ENCODE data around the gene HIPK1.
A peak's percentile ranks its signal among the peaks of the same experiment; 100 is the strongest.
"Not testable (repeated sequence)": the region's sequence is repeated elsewhere in the genome, so short reads cannot be mapped to it uniquely, and the experiment has no call there.

The HIPK1 gene

DNA sequence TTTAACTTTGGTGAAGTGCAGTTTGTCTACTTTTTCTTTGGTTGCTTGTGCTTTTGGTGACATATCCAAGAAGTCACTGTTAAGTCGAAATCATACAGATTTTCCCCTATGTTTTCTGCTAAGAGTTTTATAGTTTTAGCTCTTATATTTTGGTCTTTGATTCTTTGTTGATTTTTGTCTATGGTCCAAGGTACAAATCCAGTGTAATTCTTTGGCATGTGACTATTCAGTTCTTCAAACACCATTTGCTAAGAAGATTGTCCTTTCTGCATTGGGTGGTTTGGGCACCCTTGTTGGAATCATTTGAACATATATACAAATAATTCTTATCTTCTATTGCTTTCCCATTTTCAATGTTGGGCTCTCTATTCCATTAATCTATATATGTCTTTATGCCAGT is 16.2 kb downstream of the HIPK1 start:
- DNase-seq: no peak

DNA sequence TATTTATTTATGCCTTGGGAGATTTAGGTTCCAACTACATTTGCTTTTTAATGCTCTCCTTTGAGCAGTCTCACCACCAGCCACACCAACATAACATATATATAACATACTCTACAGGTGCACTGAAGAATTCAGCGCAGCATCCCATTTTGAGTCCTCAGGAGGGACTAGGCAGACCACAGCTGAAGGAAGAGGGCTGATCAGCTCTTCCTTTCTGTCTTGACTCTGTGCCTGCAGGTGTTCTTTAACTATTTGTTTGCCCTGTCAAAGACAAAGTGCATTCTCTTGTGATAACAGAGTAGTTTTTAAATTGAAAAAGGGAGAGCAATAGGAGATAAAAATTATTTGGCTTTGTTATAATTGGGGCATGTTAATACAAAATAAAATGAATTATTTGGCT is 17.0 kb downstream of the HIPK1 start:
- no peak for DNase-seq

DNA sequence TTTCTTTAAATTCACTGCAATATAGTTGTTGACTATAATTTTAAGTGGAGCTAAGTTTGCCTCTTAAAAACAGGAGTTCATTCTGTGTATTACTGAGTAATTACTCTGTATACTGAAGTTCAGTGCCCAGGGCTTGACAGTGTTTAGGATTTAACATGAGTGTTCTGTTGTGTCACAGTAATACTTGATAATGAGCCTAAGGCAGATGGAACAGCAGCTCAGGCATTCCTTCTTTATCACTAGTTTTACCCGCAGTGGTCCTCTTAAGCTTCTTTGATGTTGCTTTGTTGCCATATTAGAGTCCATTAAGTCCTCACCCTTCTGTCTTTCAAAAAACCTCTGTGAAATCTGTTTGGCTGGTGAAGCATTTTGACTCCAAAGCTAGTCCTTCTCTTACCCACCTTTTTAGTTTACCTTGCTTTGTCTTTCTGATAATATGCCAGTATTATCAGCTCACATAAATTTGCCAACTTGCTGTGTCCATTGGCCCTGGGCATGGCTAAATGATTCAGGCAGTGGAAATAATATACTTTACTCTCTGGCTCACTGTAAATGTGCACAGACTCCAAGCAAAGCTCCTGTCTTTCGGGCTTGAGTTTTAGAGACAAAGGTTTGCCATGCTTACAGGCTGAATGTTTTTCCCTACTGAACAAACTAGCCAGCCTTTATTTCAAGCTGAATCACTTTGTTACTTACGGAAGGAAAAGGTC is 17.7 kb downstream of the HIPK1 start:
- no peak for DNase-seq

DNA sequence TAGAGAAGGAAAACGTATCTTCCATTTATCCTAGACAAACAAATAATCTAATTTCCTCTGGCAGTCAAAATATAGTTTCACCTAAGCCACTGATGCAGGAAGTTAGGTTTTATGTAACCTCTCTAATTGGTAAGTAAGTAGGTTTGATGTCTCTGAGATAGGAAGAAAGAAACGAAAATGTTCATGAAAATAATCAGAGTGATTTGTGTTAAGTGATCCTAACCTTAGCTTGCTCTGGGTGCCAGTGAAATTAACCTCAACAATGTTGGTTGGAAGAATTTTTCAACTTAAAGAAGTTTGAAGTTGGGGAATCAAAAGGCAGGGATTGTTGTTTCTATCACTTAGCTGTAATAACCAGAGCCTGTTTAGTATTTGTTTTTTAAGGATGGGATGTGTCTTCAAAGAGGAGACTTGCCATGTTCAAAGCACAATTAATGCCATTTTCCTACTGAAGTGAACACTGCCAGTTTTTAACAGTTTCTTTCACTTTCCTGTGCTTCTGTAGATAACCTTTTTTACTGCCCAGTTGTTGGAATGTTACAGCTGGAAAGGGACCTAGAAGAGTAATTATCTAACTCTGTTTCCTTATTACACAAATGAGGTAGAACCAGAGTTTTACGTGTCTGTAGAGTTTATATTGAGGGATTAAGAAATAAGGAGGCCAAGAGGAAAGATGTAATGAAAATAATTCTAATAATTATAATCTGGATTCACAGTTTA is 18.4 kb downstream of the HIPK1 start:
- no peak for DNase-seq

DNA sequence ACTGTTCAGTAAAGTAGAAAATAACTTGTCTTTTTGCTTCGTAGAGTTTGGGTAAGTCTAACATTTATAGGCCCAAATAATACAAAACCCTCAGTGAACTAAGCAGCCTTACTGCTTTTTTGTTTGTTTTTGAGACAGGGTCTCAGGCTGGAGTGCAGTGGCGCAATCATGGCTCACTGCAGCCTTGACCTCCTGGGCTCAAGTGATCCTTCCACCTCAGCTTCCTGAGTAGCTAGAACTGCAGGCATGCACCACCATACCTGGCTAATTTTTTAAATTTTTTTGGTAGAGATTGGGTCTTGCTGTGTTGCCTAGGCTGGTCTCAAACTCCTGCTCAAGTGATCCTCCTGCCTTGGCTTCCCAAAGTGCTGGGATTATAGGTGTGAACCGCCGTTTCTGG is 19.0 kb downstream of the HIPK1 start:
- not testable (repeated sequence) for DNase-seq

DNA sequence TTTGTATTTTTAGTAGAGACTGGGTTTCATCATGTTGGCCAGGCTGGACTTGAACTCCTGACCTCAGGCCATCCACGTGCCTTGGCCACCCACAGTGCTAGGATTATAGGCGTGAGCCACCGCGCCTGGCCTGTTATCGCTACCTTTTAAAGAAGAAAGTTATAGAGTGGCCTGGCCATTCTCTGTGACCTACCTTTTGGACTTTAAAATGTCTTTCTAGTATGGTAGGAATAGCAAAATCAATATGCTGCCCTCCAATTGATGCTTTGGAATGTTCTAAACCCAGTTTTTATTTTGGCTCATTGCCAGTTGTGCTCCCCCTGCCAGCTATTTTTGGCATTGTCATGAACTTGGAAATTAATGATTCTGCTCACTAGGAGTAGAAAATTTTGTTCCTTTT is 19.9 kb downstream of the HIPK1 start:
- DNase-seq: no peak

DNA sequence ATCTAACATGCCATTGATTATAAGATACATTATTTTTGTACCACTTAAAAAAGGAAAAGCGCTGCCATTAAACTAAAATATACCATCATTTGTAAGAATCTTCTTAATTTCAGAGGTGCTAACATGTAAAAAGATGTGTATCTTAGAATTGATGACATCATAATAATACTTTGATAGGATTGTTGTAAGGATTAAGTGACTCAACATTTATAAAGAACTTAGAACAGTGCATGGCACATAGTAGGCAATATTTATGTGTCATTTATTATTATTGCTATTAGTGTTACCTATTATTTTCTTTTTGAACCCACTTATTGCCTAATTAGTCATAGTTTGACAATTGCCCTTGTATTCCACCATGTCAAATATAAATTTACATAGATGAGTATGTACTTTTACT is 21.8 kb downstream of the HIPK1 start:
- DNase-seq: no peak

DNA sequence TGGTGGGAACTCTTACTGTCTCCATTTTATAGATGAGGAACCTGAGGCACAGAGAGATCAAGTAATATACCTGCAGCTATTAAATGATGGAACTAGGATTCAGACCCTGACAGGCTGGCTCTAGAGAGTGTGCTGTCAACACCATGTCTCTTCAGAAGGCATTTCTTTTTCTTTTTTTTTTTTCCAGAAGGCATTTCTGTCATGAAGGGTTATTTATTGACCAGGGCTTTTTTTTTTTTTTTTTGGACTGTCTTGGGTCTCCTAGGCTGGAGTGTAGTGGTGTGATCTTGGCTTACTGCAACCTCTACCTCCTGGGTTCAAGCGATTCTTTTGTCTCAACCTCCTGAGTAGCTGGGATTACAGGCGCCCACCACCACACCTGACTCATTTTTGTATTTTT is 22.6 kb downstream of the HIPK1 start:
- no peak for DNase-seq

DNA sequence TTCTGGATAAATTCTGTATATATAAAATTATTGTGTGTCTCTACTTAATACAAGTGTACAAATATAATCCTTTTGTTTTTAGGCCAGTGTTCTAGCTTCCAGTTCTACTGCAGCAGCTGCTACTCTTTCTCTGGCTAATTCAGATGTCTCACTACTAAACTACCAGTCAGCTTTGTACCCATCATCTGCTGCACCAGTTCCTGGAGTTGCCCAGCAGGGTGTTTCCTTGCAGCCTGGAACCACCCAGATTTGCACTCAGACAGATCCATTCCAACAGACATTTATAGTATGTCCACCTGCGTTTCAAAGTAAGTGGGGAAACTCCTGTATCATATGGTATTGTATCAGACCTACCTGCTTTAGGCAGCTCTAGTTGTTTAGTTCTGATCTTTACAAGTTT is 28.9 kb downstream of the HIPK1 start:
- no peak for DNase-seq

DNA sequence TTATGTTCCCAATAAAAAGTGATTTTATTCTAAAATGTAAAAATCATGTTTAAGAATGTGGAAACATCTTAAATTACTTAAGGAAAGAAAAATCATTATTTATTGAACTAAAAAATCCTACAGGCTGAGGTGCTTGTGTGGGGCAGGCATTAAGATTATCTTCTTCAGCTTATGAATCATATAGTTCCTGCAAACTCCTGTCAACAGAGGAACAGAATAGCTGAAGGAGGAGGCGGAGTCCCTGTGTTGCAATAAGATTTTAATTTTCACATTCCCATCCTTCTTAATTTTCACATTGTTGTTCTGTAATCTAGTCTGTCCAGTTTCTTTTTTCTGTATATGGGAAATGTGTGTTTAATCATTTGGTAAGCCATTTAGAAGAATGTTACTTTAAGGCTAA is 29.6 kb downstream of the HIPK1 start:
- DNase-seq: no peak

DNA sequence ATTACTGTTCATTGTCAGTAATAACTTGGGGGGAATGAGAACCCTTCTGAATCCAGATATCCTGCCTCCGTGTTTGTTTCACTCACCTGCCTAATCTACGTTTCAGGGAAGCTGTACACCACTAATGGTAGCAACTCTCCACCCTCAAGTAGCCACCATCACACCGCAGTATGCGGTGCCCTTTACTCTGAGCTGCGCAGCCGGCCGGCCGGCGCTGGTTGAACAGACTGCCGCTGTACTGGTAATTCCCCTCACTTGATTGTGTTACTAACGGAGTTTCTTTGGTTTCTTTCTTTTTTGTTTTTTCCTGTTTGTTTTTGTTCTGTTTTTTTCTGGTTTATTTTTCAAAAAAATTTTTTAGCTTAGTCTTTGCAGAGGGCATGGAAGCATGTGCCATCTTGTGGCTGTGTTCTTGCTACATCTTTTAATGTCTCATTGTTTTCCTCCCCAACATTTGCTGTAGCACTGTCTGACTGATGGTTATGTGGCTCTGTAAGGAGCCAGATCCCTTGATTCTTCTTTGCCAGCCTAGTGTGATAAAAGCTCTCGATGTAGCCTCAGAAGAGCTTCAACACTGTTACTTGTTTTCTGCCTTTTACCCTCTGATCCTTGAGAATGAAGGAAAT is 34.3 kb downstream of the HIPK1 start:
- no peak for DNase-seq

DNA sequence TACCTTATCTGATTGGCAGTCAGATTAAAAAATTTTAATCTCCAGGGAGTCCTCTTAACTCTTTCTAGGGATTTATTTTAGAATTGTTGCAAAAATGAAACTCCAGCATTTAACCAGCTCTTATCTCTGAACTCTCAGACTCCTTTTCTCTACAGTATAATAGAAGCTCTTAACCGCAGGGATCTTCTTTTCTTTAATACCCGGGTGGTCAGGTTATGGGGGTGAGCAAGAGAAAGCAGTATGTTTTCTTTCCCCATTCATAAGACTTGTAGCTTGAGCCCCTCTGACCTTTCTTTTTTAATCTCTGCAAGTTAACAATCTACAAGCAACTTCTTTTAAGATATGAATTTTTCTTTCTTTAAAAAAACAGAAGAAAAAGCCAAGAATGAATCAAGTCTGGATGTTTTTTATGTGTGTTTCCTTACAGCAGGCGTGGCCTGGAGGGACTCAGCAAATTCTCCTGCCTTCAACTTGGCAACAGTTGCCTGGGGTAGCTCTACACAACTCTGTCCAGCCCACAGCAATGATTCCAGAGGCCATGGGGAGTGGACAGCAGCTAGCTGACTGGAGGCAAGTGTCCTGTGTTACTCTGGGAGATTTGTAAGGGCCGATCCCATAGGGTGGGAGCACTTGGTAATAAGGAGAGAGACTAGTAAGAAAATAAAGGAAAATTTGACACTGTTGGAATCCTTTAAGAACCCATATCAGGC is 36.7 kb downstream of the HIPK1 start:
- DNase-seq: no peak

DNA sequence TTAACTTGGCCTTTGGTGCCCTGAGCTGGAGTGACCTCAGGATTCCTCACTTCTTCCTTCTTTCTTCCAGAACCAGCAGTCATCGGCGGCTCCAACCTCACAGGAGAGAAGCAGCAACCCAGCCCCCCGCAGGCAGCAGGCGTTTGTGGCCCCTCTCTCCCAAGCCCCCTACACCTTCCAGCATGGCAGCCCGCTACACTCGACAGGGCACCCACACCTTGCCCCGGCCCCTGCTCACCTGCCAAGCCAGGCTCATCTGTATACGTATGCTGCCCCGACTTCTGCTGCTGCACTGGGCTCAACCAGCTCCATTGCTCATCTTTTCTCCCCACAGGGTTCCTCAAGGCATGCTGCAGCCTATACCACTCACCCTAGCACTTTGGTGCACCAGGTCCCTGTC is 43.8 kb downstream of the HIPK1 start:
- no peak for DNase-seq

DNA sequence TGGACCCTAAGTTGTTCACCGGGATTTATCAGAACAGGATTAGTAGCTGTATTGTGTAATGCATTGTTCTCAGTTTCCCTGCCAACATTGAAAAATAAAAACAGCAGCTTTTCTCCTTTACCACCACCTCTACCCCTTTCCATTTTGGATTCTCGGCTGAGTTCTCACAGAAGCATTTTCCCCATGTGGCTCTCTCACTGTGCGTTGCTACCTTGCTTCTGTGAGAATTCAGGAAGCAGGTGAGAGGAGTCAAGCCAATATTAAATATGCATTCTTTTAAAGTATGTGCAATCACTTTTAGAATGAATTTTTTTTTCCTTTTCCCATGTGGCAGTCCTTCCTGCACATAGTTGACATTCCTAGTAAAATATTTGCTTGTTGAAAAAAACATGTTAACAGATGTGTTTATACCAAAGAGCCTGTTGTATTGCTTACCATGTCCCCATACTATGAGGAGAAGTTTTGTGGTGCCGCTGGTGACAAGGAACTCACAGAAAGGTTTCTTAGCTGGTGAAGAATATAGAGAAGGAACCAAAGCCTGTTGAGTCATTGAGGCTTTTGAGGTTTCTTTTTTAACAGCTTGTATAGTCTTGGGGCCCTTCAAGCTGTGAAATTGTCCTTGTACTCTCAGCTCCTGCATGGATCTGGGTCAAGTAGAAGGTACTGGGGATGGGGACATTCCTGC is 46.2 kb downstream of the HIPK1 start:
- no peak for DNase-seq

DNA sequence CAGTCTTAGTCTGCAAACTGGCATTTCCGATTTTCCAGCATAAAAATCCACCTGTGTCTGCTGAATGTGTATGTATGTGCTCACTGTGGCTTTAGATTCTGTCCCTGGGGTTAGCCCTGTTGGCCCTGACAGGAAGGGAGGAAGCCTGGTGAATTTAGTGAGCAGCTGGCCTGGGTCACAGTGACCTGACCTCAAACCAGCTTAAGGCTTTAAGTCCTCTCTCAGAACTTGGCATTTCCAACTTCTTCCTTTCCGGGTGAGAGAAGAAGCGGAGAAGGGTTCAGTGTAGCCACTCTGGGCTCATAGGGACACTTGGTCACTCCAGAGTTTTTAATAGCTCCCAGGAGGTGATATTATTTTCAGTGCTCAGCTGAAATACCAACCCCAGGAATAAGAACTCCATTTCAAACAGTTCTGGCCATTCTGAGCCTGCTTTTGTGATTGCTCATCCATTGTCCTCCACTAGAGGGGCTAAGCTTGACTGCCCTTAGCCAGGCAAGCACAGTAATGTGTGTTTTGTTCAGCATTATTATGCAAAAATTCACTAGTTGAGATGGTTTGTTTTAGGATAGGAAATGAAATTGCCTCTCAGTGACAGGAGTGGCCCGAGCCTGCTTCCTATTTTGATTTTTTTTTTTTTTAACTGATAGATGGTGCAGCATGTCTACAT is 47.6 kb downstream of the HIPK1 start:
- DNase-seq: no peak

DNA sequence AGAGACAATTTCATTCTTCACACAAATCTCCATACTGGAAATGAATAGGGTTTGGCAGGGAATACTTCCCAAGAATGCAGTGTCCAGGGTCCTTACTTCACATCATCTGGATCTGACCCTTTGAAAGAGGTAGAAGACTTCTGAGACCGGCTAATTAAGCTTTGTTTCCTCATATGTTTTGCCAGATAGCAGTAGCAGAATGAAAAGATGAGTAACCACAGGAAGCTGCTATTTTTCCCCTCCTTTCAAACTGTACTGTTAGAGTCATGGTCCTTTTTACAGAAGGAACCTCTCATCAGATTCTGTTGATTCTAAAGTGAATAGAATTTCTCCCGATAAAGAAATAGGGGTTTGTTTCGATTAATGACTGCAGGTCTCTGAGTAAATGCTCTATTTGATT is 48.8 kb downstream of the HIPK1 start:
- no peak for DNase-seq

DNA sequence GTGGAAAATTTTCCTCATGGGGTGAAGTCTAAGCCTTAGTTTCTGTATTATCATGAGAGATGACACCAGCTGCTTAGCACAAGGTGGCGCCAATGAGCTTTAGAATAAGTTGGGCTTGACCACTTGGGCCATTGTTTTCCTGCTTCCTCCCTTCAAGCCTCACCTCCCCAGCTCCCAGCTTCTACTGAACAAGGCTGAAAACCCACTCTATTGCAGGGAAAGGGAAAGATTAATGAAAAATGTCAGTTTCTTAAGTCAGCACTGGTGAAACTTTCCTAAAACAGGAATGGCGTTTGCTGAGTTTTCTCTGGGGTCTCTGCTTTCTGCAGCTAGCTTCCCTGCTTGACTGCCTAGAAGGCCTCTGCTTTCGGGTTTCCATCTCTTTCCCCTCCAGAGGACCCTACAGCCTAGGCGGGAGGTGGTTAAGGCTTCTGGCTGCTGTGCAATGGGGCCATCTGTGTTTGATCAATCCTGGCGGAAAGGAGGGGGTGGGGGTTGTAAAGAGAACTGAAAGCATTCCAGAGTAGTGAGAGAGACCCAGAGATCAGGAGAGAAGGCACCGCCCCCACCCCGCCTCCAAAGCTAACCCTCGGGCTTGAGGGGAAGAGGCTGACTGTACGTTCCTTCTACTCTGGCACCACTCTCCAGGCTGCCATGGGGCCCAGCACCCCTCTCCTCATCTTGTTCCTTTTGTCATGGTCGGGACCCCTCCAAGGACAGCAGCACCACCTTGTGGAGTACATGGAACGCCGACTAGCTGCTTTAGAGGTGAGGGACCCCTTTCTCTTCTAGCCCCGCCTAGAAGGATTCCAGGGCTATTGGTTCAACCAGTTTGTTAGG is 50.0 kb downstream of the HIPK1 start, which contains the start of gene OLFML3:
OLFML3 (plus strand) TSS at position 612 of the 840 bp plus-strand sequence; CDS start at position 655, 43 bp downstream.
- DNase-seq: peak; percentile 54

DNA sequence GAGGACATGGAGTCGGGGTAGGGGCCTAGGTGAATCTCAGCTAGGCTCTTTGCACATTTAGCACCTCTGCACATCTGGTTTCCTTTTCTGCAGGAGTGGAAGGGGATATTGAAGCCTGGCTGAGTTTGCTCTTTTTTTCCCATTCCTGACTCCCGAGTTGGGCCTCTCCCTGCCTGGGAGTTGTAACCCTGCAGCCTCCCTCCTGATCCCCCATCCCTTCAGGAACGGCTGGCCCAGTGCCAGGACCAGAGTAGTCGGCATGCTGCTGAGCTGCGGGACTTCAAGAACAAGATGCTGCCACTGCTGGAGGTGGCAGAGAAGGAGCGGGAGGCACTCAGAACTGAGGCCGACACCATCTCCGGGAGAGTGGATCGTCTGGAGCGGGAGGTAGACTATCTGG is 51.0 kb downstream of the HIPK1 start:
- no peak for DNase-seq

DNA sequence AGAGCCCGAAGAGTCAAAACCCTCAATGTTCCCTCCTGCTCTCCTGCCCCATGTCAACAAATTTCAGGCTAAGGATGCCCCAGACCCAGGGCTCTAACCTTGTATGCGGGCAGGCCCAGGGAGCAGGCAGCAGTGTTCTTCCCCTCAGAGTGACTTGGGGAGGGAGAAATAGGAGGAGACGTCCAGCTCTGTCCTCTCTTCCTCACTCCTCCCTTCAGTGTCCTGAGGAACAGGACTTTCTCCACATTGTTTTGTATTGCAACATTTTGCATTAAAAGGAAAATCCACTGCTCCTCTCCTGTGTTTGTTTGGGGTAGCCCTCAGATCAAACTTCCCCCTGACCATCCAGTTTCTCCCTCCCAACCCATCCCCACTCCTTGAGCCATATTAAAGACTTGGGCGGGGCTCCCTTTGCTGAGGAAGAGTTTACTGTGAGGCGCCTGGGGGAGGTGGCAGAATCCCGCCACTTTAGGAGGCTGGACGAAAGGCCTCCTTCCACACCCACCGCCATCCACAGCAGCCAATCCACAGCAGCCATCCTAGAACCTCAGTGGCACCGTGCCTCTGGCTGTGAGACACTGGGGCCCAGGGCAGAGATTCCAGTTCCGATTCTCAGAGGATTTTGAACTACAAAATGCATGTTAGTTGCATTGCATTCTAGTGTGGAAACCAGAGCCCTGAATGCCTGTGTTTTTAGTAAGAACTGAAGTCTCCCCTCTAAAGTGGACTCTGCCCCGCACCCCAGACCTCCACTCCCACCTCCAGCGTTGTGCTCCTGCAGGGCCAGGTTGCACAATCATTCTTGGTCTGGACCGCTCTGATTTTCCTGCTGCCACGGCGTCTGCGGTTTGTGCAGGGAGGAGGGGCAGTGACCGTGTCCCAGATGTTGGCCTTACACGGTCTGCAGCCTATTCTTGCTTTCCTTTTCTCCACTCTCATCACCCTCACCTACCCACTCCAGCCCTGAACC is 53.1 kb downstream of the HIPK1 start:
- DNase-seq: no peak

DNA sequence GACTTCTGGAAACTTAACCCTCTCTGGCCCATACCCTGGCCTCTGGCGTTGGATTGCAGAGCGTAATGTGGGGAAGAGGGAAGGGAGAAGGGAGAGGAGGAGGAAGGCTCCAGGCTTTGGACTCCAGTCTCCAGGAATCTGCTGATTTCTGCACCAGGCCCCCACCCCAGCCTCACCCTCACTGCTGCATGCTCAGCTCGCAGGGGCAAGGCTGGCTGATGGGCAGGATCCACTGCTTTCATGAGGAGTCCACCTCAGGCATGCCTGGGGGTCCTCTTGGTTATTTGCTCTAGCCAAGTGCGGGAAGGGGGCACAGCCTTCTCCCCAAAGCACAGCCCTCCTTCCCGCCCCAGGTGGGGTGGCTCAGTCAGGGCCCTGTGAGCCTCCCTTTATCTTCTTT is 53.8 kb downstream of the HIPK1 start:
- no peak for DNase-seq

Data from activated CD4-positive, CD25-positive, alpha-beta regulatory T cell treated with anti-CD3 and anti-CD28 coated beads, Interleukin-2, amount 50 U/mL, for 72 hours (primary cell).